ENCODE data around the gene CTSV.
"Not testable (repeated sequence)": the region's sequence is repeated elsewhere in the genome, so short reads cannot be mapped to it uniquely, and the experiment has no call there.

Gene CTSV

GRCh38 chr9:97038611-97039513 lies at the start of gene CTSV:
CTSV (minus strand) TSS chr9:97039142; CDS start chr9:97038043, 1,099 bp downstream.
- peak; percentile 72 for DNase-seq

GRCh38 chr9:97087668-97088215 lies 48.8 kb upstream of the CTSV start:
- not testable (repeated sequence) for DNase-seq

GRCh38 chr9:97084562-97084991 lies 45.6 kb upstream of the CTSV start:
- not testable (repeated sequence) for DNase-seq

- no peak for DNase-seq
These were observed 39.4 kb upstream of the CTSV start for GRCh38 chr9:97078362-97078761.

- no peak for DNase-seq
These were observed 38.7 kb upstream of the CTSV start for GRCh38 chr9:97077452-97078295.

GRCh38 chr9:97076731-97077451 lies 37.9 kb upstream of the CTSV start:
- not testable (repeated sequence) for DNase-seq

- no peak for DNase-seq
These were observed 37.3 kb upstream of the CTSV start for GRCh38 chr9:97076238-97076637.

GRCh38 chr9:97075289-97075985 lies 36.5 kb upstream of the CTSV start:
- no peak for DNase-seq

GRCh38 chr9:97073506-97073905 lies 34.6 kb upstream of the CTSV start:
- no peak for DNase-seq

GRCh38 chr9:97072285-97072776 lies 33.4 kb upstream of the CTSV start:
- no peak for DNase-seq

GRCh38 chr9:97070325-97070724 lies 31.4 kb upstream of the CTSV start:
- not testable (repeated sequence) for DNase-seq

- no peak for DNase-seq
These were observed 28.5 kb upstream of the CTSV start for GRCh38 chr9:97067490-97067889.

- DNase-seq = no peak
These were observed 25.2 kb upstream of the CTSV start for GRCh38 chr9:97064176-97064575.

- no peak for DNase-seq
These were observed 21.9 kb upstream of the CTSV start for GRCh38 chr9:97060796-97061195.

- no peak for DNase-seq
These were observed 20.7 kb upstream of the CTSV start for GRCh38 chr9:97059626-97060025.

- DNase-seq = no peak
These were observed 18.7 kb upstream of the CTSV start for GRCh38 chr9:97057651-97058050.

GRCh38 chr9:97055891-97056290 lies 16.9 kb upstream of the CTSV start:
- DNase-seq = not testable (repeated sequence)

GRCh38 chr9:97053717-97054116 lies 14.8 kb upstream of the CTSV start:
- DNase-seq = no peak

GRCh38 chr9:97052735-97053134 lies 13.8 kb upstream of the CTSV start:
- no peak for DNase-seq

GRCh38 chr9:97046228-97046627 lies 7.3 kb upstream of the CTSV start:
- peak; percentile 7 for DNase-seq

- DNase-seq = no peak
These were observed 6.4 kb upstream of the CTSV start for GRCh38 chr9:97045300-97045699.

GRCh38 chr9:97041898-97042297 lies 3.0 kb upstream of the CTSV start:
- DNase-seq = no peak

Measured in NCI-H2029 treated with DMSO at 0.1 percent for 48 hours (cell line).